ENCODE measurements around the gene FOXJ1.

GRCh38 chr17:76142585-76143041 is 1.6 kb upstream of the FOXJ1 start:
- TF ChIP-seq CTCF (IDR thresholded peaks at IDR 0.05) (no peak), POLR2A (IDR thresholded peaks at IDR 0.05) (no peak)

Data from testis (tissue), 2 donors.